T-cell (primary cell): ENCODE measurements around the gene DRD2. TPM values are rescaled to one million over a fixed set of nuclear protein-coding genes. Genes with fewer than 3 reads are reported as not detected.

ENCODE experiments used
- ATAC-seq, 4 experiments: fragments of 200-7000 bp in 3 of 4; fragments of 150-1000 bp in 1 of 4; cut with Tn5 transposase; replicated peaks in 1 of 4; 1 replicate in 3 of 4; 2 replicates in 1 of 4; pipeline ENCODE4 v1.10.0; 2021; ENCODE audit warnings: moderate library complexity in 3 of 4, mild to moderate bottlenecking in 2 of 4, moderate number of reproducible peaks in 1 of 4
- CTCF ChIA-PET, 2 donors: fragments of 300-600 bp; sonication (Branson Sonifier 250); formaldehyde crosslinking; loops; one replicate each; lab custom pipeline; 2022; ENCODE audit warnings: antibody characterized with exemption in 2 of 2; lab: Charles Lee
- POLR2A ChIA-PET, 2 donors: fragments of 300-600 bp; sonication (Branson Sonifier 250); formaldehyde crosslinking; loops; one replicate each; lab custom pipeline; 2022; ENCODE audit warnings: antibody characterized with exemption in 2 of 2; lab: Charles Lee
- DNase-seq, 35 experiments: peaks; one replicate each; pipeline versions ENCODE4 v3.0.0 to v3.0.0-alpha.2; 2013 to 2023
- H3K27ac ChIP-seq: one replicate; pipeline ENCODE4 v1.5.1; 2013; ENCODE audit warnings: low read length
- H3K27me3 ChIP-seq, 2 experiments: replicated peaks in 1 of 2; 1 replicate in 1 of 2; 2 replicates in 1 of 2; pipeline versions ENCODE4 v1.6.1 to v1.7.0; 2013; ENCODE audit warnings: low read length in 1 of 2, mixed read lengths in 1 of 2; ENCODE audit not compliant: control insufficient read depth in 2 of 2, insufficient read depth in 2 of 2; ENCODE audit errors: extremely low read depth in 1 of 2
- H3K36me3 ChIP-seq, 2 donors: 1 replicate in 1 of 2; 2 replicates in 1 of 2; pipeline versions ENCODE4 v1.6.1 to v1.7.0; 2013; ENCODE audit warnings: low read length in 1 of 2; ENCODE audit not compliant: control insufficient read depth in 2 of 2, insufficient read depth in 1 of 2; ENCODE audit errors: extremely low read depth in 1 of 2
- H3K4me1 ChIP-seq, 2 experiments: 1 replicate in 1 of 2; 2 replicates in 1 of 2; pipeline versions ENCODE4 v1.6.1 to v1.7.0; 2013; ENCODE audit warnings: low read length in 2 of 2, mixed read lengths in 1 of 2; ENCODE audit not compliant: insufficient read depth in 2 of 2, control insufficient read depth in 1 of 2; ENCODE audit errors: extremely low read depth in 1 of 2
- H3K4me3 ChIP-seq, 2 donors: 1 replicate in 1 of 2; 2 replicates in 1 of 2; pipeline versions ENCODE4 v1.5.1 to v1.7.0; 2013; ENCODE audit warnings: mild to moderate bottlenecking in 2 of 2, low read length in 1 of 2, moderate library complexity in 1 of 2; ENCODE audit not compliant: control insufficient read depth in 1 of 2; ENCODE audit errors: extremely low read depth in 1 of 2
- H3K9me3 ChIP-seq: 2 replicates; pipeline ENCODE4 v1.7.0; 2013
- H3K27ac Mint-ChIP-seq, 2 donors: one replicate each; pipeline ENCODE4 v1.8.0; 2020 to 2021; ENCODE audit warnings: mild to moderate bottlenecking in 2 of 2, mixed read lengths in 2 of 2
- H3K27me3 Mint-ChIP-seq, 2 donors: one replicate each; pipeline ENCODE4 v1.8.0; 2021 to 2022; ENCODE audit warnings: mixed read lengths in 2 of 2
- H3K36me3 Mint-ChIP-seq: one replicate; pipeline ENCODE4 v1.8.0; 2021; ENCODE audit warnings: mixed read lengths
- H3K4me1 Mint-ChIP-seq, 3 donors: one replicate each; pipeline ENCODE4 v1.8.0; 2020 to 2022; ENCODE audit warnings: mixed read lengths in 3 of 3, mild to moderate bottlenecking in 1 of 3
- H3K4me3 Mint-ChIP-seq, 3 donors: one replicate each; pipeline ENCODE4 v1.8.0; 2020 to 2022; ENCODE audit warnings: mild to moderate bottlenecking in 3 of 3, mixed read lengths in 3 of 3, moderate library complexity in 3 of 3
- H3K9me3 Mint-ChIP-seq, 3 donors: one replicate each; pipeline ENCODE4 v1.8.0; 2020 to 2022; ENCODE audit warnings: mixed read lengths in 3 of 3
- WGBS: methylation state at CpG from one replicate; pipeline ENCODE4 v1.1.5; 2013; ENCODE audit warnings: missing lambda C conversion rate; ENCODE audit not compliant: insufficient coverage; 5-methylcytosine and 5-hydroxymethylcytosine counted together
- total RNA-seq, 35 experiments: library from RNA in 6 of 35; stranded (reverse) in 6 of 35; fragments of 120-200 nt in 1 of 35; gene quantifications; one replicate each; pipeline versions ENCODE4 v1.2.1 to v1.2.4 and lab custom pipeline; 2013 to 2026

The DRD2 gene
- total RNA-seq, 5 donors from 2014 or later (not counting 1 experiment from before 2014, with no cell fraction given), result not detected

DNA sequence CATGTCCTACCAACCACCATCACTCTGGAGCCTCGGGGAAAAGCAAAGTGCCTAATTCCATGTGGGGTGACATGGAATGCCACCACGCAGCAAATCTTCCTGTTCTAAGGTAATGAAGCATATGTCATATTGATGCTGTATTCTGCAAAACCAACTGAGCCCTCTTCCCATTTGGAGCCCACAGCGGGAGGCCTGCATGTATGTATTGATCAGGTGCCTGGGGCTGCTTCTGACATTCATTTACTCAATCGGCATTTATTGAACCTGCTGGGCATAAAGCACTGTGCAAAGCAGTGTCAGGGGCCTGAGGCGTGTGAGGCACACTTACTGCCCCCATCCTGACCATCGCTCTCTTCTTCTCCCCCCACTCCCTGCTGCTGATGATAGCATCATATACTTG lies 48.5 kb downstream of the DRD2 start:
- Mint-ChIP-seq H3K4me1 (no peaks in the 10 kb centered on the region), H3K27ac (no peak overlapping the region), H3K4me3 (no peak overlapping the region), H3K36me3 (no peaks in the 10 kb centered on the region), H3K27me3 (peaks cover 0 to 4% of the 10 kb centered on the region in 2 donors), H3K9me3 (no peaks in the 10 kb centered on the region)
- Histone ChIP-seq H3K4me1 (no peaks in the 10 kb centered on the region), H3K4me3 (no peak overlapping the region), H3K9me3 (no peaks in the 10 kb centered on the region), H3K36me3 (no peaks in the 10 kb centered on the region), H3K27ac (no peak overlapping the region), H3K27me3 (no peaks in the 10 kb centered on the region)
- no peak for ATAC-seq
- whole genome bisulfite sequencing, result 73% methylated on average over 2 of the region's 6 CpGs
- CTCF ChIA-PET, result no interaction called here
- DNase-seq, result no peak
- POLR2A ChIA-PET, result no interaction called here

DNA sequence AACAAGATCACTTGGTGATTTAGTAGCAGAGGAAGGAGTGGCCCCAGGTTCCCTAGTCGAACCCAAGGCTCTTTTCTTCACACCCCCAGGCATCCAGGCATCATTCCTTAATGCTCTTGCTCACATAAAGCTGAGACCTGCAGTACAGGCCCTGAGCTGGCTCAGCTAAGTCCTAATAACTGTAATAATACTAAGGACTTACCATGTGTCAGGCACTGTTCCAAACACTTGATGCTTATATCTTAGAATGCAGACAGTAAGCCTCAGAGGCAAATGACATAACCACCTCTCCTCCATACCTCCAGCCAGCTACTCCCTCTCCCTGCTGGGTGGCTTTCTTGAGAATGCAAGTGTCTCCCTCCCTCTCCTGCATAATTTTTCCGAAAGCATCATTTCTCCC lies 54.4 kb downstream of the DRD2 start:
- Histone ChIP-seq H3K4me1 (no peaks in the 10 kb centered on the region), H3K27me3 (peaks cover 0 to 10% of the 10 kb centered on the region in 2 experiments), H3K9me3 (no peaks in the 10 kb centered on the region), H3K27ac (no peak overlapping the region), H3K36me3 (no peaks in the 10 kb centered on the region), H3K4me3 (no peak overlapping the region)
- peaks cover 0 to 11% of the 10 kb centered on the region in 2 donors for H3K27me3 Mint-ChIP-seq
- DNase-seq, result no peak
- ChIA-PET POLR2A (no interaction called here), CTCF (no interaction called here)
- ATAC-seq, result no peak
- no peak overlapping the region for H3K27ac Mint-ChIP-seq
- no peak overlapping the region for H3K4me3 Mint-ChIP-seq
- no peaks in the 10 kb centered on the region for H3K4me1 Mint-ChIP-seq
- H3K36me3 Mint-ChIP-seq, result no peaks in the 10 kb centered on the region
- H3K9me3 Mint-ChIP-seq, result no peaks in the 10 kb centered on the region
- WGBS, result 100% methylated on average over 1 of the region's 2 CpGs

DNA sequence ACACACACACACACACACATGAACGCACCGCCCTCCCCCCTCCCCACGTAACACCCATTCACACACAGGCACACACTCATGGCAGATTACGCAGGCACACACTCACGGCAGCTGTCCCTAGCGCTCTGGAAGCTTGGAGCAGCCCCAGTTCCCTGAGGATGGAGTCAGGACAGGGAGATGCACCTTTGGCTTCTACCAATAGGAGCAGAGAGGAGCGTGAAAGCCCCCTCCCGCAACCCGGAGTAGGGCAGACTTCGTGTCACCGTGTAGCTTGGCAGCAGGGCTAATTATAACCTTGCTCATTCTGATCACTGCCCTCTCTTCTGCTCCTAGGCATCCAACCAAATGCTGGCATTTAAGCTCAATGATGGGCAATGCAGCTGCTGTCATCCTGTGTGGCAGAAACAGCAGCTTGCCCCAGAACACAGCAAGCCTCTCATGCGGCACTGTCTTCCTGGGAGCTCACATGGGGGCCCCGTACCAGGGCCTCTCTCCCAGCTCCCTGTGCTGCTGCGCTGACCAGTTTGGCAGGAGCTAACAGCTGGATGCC lies 55.7 kb downstream of the DRD2 start:
- no peaks in the 10 kb centered on the region for H3K36me3 Mint-ChIP-seq
- H3K4me1 Mint-ChIP-seq, result no peaks in the 10 kb centered on the region
- no peaks in the 10 kb centered on the region for H3K9me3 Mint-ChIP-seq
- H3K36me3 ChIP-seq, result no peaks in the 10 kb centered on the region
- H3K9me3 ChIP-seq, result no peaks in the 10 kb centered on the region
- no peak overlapping the region for H3K27ac Mint-ChIP-seq
- no peaks in the 10 kb centered on the region for H3K4me1 ChIP-seq
- H3K27me3 Mint-ChIP-seq, result peaks cover 3 to 14% of the 10 kb centered on the region in 2 donors
- no peak overlapping the region for H3K4me3 Mint-ChIP-seq
- DNase-seq, result no peak
- H3K27ac ChIP-seq, result no peak overlapping the region
- H3K27me3 ChIP-seq, result peaks cover 0 to 14% of the 10 kb centered on the region in 2 experiments
- CTCF ChIA-PET, result no interaction called here
- WGBS, result 80% methylated on average over 8 of the region's 14 CpGs
- no peak overlapping the region for H3K4me3 ChIP-seq
- POLR2A ChIA-PET, result no interaction called here
- no peak for ATAC-seq

DNA sequence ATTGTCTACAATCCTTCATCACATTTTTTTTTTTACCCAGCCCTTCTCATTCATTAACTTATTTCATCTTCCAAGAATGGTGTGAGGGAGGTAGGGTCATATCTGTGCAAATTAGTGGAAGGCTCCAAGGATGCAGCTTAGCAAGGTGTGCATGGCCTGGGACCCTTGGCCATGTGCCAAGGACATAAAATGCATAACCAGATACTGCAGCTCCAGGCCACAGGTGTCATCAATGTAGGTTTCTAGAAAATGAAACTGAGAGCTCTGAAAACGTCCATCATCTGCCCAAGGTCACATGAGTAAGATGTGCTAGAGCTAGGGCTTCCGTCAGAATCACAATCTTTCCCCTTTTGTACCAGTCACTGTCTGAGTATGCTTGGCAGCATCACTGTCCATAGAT lies 57.8 kb downstream of the DRD2 start:
- Mint-ChIP-seq H3K4me1 (no peaks in the 10 kb centered on the region), H3K27ac (no peak overlapping the region), H3K36me3 (no peaks in the 10 kb centered on the region), H3K4me3 (no peak overlapping the region), H3K27me3 (peaks cover 3 to 18% of the 10 kb centered on the region in 2 donors), H3K9me3 (no peaks in the 10 kb centered on the region)
- Histone ChIP-seq H3K36me3 (no peaks in the 10 kb centered on the region), H3K4me3 (no peak overlapping the region), H3K27ac (no peak overlapping the region), H3K4me1 (no peaks in the 10 kb centered on the region), H3K9me3 (no peaks in the 10 kb centered on the region), H3K27me3 (peaks cover 0 to 29% of the 10 kb centered on the region in 2 experiments)
- ChIA-PET CTCF (no interaction called here), POLR2A (interaction anchor here in 1 of 2 donors (0.6 kb wide), 1 partner anchor 1664 kb away, joined by 3 read pairs; no protein-coding TSS in a partner anchor)
- ATAC-seq (no peak), DNase-seq (no peak)
- 60% methylated on average over 2 of the region's 2 CpGs for WGBS

DNA sequence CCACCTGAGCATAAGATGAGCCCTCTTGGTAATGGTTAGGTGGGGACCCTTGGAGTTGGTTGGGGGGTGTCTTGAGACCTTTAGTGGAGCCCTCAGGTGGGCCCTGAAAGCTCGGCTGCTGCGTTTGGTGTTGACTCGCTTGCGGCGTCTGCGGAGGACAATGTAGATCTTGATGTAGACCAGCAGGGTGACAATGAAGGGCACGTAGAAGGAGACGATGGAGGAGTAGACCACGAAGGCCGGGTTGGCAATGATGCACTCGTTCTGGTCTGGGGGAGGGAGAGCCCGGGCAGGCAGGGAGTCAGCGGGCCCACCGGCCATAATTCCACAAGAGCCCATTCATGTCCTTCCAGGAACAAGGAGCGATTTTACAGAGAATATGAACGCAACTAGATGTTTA lies 59.9 kb downstream of the DRD2 start:
- Mint-ChIP-seq H3K9me3 (no peaks in the 10 kb centered on the region), H3K36me3 (no peaks in the 10 kb centered on the region), H3K4me3 (no peak overlapping the region), H3K27me3 (peaks cover 8 to 11% of the 10 kb centered on the region in 2 donors), H3K4me1 (no peaks in the 10 kb centered on the region), H3K27ac (no peak overlapping the region)
- no peaks in the 10 kb centered on the region for H3K4me1 ChIP-seq
- ChIA-PET CTCF (no interaction called here), POLR2A (no interaction called here)
- WGBS, result 93% methylated on average over 14 of the region's 16 CpGs
- no peak overlapping the region for H3K27ac ChIP-seq
- no peaks in the 10 kb centered on the region for H3K9me3 ChIP-seq
- DNase-seq (no peak), ATAC-seq (no peak)
- no peaks in the 10 kb centered on the region for H3K36me3 ChIP-seq
- H3K4me3 ChIP-seq, result no peak overlapping the region
- peaks cover 0 to 30% of the 10 kb centered on the region in 2 experiments for H3K27me3 ChIP-seq

DNA sequence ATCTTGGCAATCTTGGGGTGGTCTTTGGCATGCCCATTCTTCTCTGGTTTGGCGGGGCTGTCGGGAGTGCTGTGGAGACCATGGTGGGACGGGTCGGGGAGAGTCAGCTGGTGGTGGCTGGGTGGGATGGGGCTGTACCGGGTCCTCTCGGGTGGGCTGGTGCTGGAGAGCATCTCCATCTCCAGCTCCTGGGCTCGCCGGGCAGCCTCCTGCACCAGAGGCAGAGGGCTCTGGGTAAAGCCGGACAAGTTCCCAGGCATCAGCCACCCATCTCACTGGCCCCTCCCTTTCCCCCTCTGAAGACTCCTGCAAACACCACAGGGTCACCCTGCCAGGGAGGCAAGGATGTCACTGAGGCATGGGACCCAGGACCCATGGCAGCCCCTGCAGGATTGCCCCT lies 62.5 kb downstream of the DRD2 start:
- no peak overlapping the region for H3K4me3 Mint-ChIP-seq
- WGBS, result 89% methylated on average over 3 of the region's 9 CpGs
- Histone ChIP-seq H3K9me3 (no peaks in the 10 kb centered on the region), H3K27me3 (peaks cover 0 to 30% of the 10 kb centered on the region in 2 experiments), H3K27ac (no peak overlapping the region), H3K36me3 (no peaks in the 10 kb centered on the region), H3K4me3 (no peak overlapping the region), H3K4me1 (no peaks in the 10 kb centered on the region)
- DNase-seq, result no peak
- ATAC-seq, result no peak
- POLR2A ChIA-PET, result no interaction called here
- no peaks in the 10 kb centered on the region for H3K4me1 Mint-ChIP-seq
- peaks cover 12 to 19% of the 10 kb centered on the region in 2 donors for H3K27me3 Mint-ChIP-seq
- H3K27ac Mint-ChIP-seq, result no peak overlapping the region
- no peaks in the 10 kb centered on the region for H3K9me3 Mint-ChIP-seq
- H3K36me3 Mint-ChIP-seq, result no peaks in the 10 kb centered on the region
- CTCF ChIA-PET, result no interaction called here

DNA sequence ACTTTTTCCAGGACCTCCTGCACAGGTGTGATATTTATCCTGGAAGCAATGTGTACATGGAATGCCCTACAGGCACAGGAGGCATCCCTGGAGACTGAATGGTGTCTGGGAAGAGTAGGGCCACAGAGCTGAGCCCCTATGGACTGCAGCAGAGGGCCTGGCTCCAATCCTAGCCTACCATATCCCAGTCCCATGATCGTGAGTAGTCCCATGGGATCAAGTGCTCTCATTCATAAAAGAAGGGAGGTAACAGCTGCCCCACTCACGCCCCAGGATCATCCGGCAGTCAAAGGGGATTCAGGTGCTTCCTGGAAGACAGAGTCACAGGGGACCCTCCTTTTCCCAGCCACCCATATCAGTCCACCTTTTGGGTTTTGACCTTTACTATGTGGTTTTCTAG lies 63.7 kb downstream of the DRD2 start:
- peaks cover 12 to 19% of the 10 kb centered on the region in 2 donors for H3K27me3 Mint-ChIP-seq
- H3K4me3 Mint-ChIP-seq, result no peak overlapping the region
- 38% methylated on average over 1 of the region's 3 CpGs for WGBS
- no peak overlapping the region for H3K27ac Mint-ChIP-seq
- DNase-seq (no peak), ATAC-seq (no peak)
- H3K27ac ChIP-seq, result no peak overlapping the region
- H3K4me3 ChIP-seq, result no peak overlapping the region
- H3K36me3 ChIP-seq, result no peaks in the 10 kb centered on the region
- H3K4me1 ChIP-seq, result no peaks in the 10 kb centered on the region
- no peaks in the 10 kb centered on the region for H3K9me3 ChIP-seq
- H3K9me3 Mint-ChIP-seq, result no peaks in the 10 kb centered on the region
- H3K36me3 Mint-ChIP-seq, result no peaks in the 10 kb centered on the region
- H3K27me3 ChIP-seq, result peaks cover 0 to 28% of the 10 kb centered on the region in 2 experiments
- ChIA-PET CTCF (no interaction called here), POLR2A (no interaction called here)
- H3K4me1 Mint-ChIP-seq, result no peaks in the 10 kb centered on the region
